GM12872 (cell line): Measurements from ENCODE around the gene ADRA2C.

Source experiments
- TF ChIP-seq, protein P1 (sequence below): IDR thresholded peaks from 3 replicates; pipeline ENCODE4 v1.5.1; 2011; ENCODE audit warnings: low read depth, mild to moderate bottlenecking, low read length, moderate library complexity; ENCODE audit not compliant: insufficient read depth

The ADRA2C gene

DNA sequence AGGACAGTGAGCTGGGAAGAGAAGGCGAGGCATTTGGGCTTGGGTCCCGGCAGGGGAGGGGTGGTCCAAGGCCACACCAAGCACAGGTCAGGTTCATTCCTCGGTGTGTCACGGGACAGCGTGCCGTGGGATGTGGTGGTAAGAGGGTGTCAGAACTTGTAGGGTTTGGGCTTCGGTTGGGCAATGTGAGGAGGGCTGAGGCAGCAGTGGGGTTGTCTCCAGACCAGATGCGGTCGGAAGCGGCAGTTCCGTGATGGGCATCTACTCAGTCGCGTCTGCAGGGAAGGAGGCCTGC lies 22.1 kb downstream of the ADRA2C start:
- TF ChIP-seq, protein P1, sequence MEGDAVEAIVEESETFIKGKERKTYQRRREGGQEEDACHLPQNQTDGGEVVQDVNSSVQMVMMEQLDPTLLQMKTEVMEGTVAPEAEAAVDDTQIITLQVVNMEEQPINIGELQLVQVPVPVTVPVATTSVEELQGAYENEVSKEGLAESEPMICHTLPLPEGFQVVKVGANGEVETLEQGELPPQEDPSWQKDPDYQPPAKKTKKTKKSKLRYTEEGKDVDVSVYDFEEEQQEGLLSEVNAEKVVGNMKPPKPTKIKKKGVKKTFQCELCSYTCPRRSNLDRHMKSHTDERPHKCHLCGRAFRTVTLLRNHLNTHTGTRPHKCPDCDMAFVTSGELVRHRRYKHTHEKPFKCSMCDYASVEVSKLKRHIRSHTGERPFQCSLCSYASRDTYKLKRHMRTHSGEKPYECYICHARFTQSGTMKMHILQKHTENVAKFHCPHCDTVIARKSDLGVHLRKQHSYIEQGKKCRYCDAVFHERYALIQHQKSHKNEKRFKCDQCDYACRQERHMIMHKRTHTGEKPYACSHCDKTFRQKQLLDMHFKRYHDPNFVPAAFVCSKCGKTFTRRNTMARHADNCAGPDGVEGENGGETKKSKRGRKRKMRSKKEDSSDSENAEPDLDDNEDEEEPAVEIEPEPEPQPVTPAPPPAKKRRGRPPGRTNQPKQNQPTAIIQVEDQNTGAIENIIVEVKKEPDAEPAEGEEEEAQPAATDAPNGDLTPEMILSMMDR = no peak

- TF ChIP-seq, protein P1 = no peak
Observed at GRCh38 chr4:3789587-3789986, 23.4 kb downstream of the ADRA2C start.

DNA sequence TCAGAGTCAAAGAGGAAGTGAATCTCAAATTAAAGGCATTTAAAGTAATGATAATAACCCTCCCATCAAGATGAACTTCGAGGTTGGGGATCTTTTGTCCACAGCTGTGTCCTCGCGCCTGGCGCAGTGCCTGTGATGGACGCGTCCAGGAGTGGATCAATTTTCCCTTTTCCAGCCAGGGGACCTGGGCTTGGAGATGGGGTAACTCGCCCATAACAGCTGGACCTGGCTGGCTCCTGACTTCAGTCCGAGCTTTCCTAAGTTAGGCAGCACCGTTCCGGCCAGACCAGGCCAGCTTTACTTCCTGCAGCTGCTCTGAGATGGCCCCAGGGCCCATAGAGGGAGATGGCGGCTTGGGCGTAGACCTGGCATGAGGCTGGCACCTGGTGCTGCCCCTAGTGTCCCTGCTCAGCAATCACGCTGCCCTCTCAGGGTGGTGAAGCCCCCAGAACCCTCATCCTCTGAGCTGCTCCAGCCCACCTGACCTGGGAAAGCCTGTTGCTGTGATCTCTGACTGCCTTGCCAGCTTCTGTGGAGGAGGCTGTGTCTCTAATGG lies 23.9 kb downstream of the ADRA2C start:
- TF ChIP-seq, protein P1 = no peak

- TF ChIP-seq, protein P1 = no peak
Observed at GRCh38 chr4:3791256-3791655, 25.1 kb downstream of the ADRA2C start.

DNA sequence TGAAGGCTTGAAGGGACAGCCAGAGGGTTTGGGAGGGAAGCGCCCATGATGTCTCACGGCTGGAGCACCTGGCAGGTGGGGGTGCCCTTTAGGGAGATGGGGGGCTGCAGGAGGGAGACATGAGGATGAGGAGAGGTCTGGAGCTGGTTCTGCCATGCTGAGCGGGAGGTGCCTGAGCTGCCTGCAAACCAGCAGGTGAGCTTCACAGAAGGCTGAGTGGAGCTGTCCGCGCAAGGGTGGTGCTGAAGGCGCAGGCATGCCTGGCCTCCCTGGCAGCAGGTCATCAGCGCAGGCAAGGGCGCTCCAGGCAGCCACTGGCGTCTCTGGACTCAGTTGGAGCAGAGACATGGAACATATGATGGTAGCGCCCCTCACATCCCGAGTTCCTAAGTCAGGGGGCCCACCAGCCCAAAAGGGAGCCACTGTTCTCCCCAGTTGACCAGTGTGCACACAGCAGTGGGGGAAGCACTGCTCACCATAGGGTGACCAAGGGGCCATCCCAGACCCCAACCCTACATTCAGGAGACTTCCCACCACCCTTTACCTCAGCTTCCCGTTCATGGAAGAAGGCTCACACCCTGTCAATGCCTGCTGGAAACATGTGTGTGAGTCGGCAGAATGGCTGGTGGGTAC lies 25.8 kb downstream of the ADRA2C start:
- TF ChIP-seq, protein P1 = no peak

DNA sequence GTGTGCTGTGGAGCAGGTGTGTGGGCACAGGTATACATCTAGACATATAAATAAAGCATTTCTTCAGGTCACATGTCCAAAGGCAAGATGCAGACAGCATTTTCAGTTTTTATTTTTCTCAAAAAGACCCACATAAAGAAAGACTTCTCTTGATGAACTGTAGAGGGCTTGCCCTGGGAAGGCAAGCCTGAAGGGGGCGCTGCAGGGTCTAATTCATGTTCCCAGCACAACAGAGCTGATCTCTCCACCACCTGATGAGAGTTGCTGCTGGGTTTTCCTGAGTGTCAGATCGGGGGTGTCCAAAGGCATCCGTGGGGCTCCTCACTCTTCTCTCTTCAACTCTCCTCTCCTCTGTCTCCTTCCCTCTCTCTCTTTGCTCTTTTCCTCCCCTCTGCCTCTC lies 26.6 kb downstream of the ADRA2C start:
- TF ChIP-seq, protein P1 = peak; percentile 22; the same call in 1 of the 3 replicates

- TF ChIP-seq, protein P1 = no peak
Observed at GRCh38 chr4:3793545-3793944, 27.4 kb downstream of the ADRA2C start.
